ENCODE results near the gene ALDH3A1.
"Not testable (repeated sequence)": the region's sequence is repeated elsewhere in the genome, so short reads cannot be mapped to it uniquely, and the experiment has no call there.

ALDH3A1 gene

DNA sequence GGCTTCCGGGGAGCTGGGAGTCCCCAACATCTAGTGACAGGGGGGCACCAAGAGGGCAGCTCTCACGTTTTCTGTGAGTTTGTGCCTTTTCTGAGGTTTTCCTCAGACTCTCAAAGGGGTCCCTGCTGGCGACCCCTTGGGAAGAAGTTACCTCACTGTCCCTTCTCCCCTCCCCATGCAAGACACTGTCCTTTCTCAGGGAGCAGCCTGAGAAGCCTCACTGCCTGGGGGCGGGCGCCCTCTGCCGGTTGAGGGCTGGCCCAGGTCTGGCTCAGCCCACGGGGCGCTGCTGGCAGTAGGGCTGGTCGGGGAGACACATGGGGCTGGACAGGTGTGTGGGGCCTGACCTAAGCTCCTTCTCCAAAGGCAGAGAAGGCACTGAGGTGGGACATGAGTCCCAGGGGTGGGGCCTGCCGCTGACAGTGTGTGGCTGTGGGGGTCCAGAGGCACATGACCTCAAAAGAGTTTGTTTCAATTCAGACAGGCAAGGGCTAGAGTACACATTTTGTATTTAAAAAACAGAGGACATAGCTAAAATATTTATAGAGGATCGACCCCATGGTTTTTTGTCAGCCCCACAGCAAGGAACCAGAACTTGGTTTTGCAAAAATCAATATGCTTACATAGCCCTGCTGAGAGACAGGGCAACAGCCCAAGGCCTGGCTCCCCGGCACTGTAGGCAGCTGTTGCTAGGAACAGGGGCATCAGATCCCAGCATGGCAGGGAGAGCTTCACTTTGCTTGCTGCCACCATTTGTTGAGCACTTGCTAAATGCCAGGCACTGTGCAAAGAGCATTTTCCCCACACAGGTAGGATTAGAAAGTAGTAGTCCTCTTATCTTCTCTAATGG lies 18.5 kb upstream of the ALDH3A1 start:
- DNase-seq (ENCODE audit: low read depth) = peak; percentile 47
- TF ChIP-seq CTCF (conservative IDR thresholded peaks at IDR 0.05; ENCODE audit: control insufficient read depth, insufficient read depth, low read depth, low read length) = peak; percentile 90
- H3K4me3 ChIP-seq (ENCODE audit: control insufficient read depth, low read depth, low read length) = no peak overlapping the region

- TF ChIP-seq CTCF (conservative IDR thresholded peaks at IDR 0.05; ENCODE audit: control insufficient read depth, insufficient read depth, low read depth, low read length) = no peak
- DNase-seq (ENCODE audit: low read depth) = no peak
- H3K4me3 ChIP-seq (ENCODE audit: control insufficient read depth, low read depth, low read length) = no peak overlapping the region
These were observed 17.9 kb upstream of the ALDH3A1 start for GRCh38 chr17:19766016-19766415.

DNA sequence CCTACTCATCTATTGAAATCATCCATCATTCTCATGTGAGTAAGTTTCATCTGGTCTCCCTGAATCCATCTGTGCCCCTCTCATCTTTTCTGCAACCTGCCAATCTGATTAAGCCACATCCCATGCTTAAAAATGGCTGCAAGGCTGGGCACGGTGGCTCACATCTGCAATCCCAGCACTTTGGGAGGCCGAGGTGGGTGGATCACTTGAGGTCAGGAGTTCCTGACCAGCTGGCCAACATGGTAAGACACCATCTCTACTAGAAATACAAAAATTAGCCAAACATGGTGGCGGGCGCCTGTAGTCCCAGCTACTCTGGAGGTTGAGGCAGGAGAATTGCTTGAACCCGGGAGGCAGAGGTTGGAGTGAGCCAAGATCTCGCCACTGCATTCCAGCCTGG lies 15.9 kb upstream of the ALDH3A1 start:
- H3K4me3 ChIP-seq (ENCODE audit: control insufficient read depth, low read depth, low read length); DNase-seq (ENCODE audit: low read depth): not testable (repeated sequence)

- DNase-seq (ENCODE audit: low read depth) = no peak
- no peak for TF ChIP-seq CTCF (conservative IDR thresholded peaks at IDR 0.05; ENCODE audit: control insufficient read depth, insufficient read depth, low read depth, low read length)
- no peak overlapping the region for H3K4me3 ChIP-seq (ENCODE audit: control insufficient read depth, low read depth, low read length)
These were observed 15.3 kb upstream of the ALDH3A1 start for GRCh38 chr17:19763416-19763815.

DNA sequence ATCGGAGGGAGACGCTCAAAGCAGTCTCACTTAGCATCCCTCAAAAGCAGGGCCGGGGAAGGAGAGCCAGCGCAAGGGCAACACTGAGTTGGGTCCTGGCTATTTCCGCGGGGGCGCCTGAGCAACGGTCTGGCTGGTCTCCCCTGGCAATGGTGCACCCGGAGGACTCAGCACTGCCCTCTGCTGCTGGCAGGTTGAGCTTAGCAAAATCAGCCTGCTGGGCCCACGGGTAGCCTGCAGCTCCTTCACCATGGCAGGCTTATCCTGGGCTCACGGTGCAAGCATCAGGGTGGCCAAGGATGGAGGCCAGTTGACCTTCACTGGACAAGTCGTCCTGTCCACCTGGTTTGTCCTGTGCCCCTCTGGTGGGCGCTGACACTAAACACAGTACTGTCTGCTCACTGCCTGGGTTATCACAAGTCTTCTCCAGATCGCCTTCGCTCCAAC lies 14.4 kb upstream of the ALDH3A1 start:
- TF ChIP-seq CTCF (conservative IDR thresholded peaks at IDR 0.05; ENCODE audit: control insufficient read depth, insufficient read depth, low read depth, low read length) = peak; percentile 80
- peak; percentile 60 for DNase-seq (ENCODE audit: low read depth)
- no peak overlapping the region for H3K4me3 ChIP-seq (ENCODE audit: control insufficient read depth, low read depth, low read length)

DNA sequence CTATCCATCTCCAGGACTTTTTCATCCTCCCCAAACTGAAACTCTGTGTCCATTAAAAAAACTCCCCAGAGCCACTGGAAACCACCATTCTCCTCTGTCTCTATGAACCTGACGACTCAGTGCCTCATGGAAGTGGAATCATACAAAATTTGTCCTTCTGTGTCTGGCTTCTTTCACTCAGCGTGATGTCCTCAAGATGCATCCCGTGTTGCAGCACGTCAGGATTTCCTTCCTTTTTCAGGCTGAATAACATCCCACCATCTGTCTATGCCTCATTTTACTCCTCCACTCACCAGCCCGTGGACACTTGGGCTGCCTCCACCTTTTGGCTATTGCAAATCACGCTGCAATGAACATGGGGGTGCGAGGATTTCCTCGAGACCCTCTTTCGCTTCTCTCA lies 12.6 kb upstream of the ALDH3A1 start:
- no peak for TF ChIP-seq CTCF (conservative IDR thresholded peaks at IDR 0.05; ENCODE audit: control insufficient read depth, insufficient read depth, low read depth, low read length)
- DNase-seq (ENCODE audit: low read depth) = no peak
- H3K4me3 ChIP-seq (ENCODE audit: control insufficient read depth, low read depth, low read length) = no peak overlapping the region

DNA sequence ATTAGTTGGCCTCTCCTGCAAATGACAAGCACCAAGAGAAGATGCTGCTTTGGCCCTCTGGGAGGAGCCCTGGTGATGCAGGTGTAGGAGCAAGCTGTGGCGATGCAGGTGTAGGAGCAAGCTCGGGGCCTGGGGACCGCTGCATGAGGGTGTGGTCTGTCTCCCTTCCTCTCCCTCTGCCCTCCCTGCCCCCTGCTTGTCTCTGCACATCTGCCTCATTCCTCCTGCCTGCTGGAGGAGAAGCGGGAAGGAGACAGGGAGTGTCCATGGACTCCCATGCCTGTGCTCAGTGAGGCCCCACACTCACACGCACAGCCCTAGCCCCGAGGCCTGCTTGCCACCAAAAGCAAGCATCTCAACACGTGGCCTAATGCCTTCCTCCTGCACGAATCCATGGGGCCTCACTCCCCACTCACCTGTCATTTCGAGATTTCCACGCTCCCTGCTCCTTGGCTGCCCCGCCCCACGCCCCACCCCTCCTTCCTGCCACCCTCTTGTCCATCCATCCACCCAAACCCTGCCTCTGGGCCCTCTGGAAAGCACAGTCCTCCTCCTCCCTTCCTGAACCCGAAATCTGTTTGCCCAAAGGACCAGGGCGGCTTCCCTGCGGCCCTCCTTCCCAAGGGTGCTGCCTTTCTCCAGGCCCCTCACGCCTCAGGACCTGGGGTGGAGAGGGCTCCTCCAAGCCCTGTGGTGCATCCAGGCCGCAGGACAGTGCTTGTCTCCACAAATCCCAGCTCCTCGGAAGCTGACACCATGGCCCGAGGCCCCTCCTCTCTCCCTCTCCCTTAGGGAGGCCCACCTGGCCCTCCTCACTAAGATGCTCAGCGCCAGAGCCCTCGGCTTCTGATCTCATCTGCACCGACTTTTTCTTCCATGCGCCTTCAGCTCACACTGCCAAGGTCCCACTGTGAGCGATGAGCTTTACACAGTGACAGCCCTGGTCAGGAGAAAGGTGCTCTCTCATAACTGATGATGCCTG lies 11.8 kb upstream of the ALDH3A1 start:
- no peak overlapping the region for H3K4me3 ChIP-seq (ENCODE audit: control insufficient read depth, low read depth, low read length)
- no peak for TF ChIP-seq CTCF (conservative IDR thresholded peaks at IDR 0.05; ENCODE audit: control insufficient read depth, insufficient read depth, low read depth, low read length)
- no peak for DNase-seq (ENCODE audit: low read depth)
